H9 (cell line): Measurements from ENCODE around the gene PPM1H. TPM values are rescaled to one million over a fixed set of nuclear protein-coding genes. Genes with fewer than 3 reads are reported as not detected.

Source experiments
- DNase-seq: peaks from one replicate; pipeline ENCODE4 v3.0.0-alpha.2; 2017
- H2AFZ ChIP-seq: one replicate; pipeline ENCODE4 v1.6.1; 2013; ENCODE audit warnings: mild to moderate bottlenecking, low read length, control low read depth, moderate library complexity
- H2AK5ac ChIP-seq: 2 replicates; pipeline ENCODE4 v1.6.1; 2013; ENCODE audit warnings: low read length, control low read depth, mixed read lengths; ENCODE audit not compliant: insufficient read length
- H2BK120ac ChIP-seq: one replicate; pipeline ENCODE4 v1.6.1; 2013; ENCODE audit warnings: low read depth, mild to moderate bottlenecking, low read length, control low read depth, inconsistent platforms; ENCODE audit not compliant: poor library complexity, severe bottlenecking
- H2BK12ac ChIP-seq: 2 replicates; pipeline ENCODE4 v1.6.1; 2013; ENCODE audit warnings: low read length, control low read depth, mixed read lengths, low read depth; ENCODE audit not compliant: insufficient read length
- H2BK15ac ChIP-seq: 2 replicates; pipeline ENCODE4 v1.6.1; 2013; ENCODE audit warnings: low read depth, low read length, control low read depth
- H2BK20ac ChIP-seq: one replicate; pipeline ENCODE4 v1.6.1; 2013; ENCODE audit warnings: low read depth, mild to moderate bottlenecking, low read length, control low read depth, inconsistent platforms; ENCODE audit not compliant: poor library complexity, severe bottlenecking
- H2BK5ac ChIP-seq: 2 replicates; pipeline ENCODE4 v1.6.1; 2013; ENCODE audit warnings: low read length, control low read depth, mixed read lengths; ENCODE audit not compliant: insufficient read length
- H3K14ac ChIP-seq: 2 replicates; pipeline ENCODE4 v1.6.1; 2013; ENCODE audit warnings: low read length, control low read depth; ENCODE audit not compliant: insufficient read depth
- H3K18ac ChIP-seq: 2 replicates; pipeline ENCODE4 v1.6.1; 2013; ENCODE audit warnings: low read depth, mild to moderate bottlenecking, mixed read lengths, low read length, control low read depth; ENCODE audit not compliant: insufficient read length
- H3K23ac ChIP-seq: 2 replicates; pipeline ENCODE4 v1.6.1; 2013; ENCODE audit warnings: low read length, control low read depth, mixed read lengths, low read depth; ENCODE audit not compliant: insufficient read length
- H3K23me2 ChIP-seq: 2 replicates; pipeline ENCODE4 v1.6.1; 2013; ENCODE audit warnings: low read depth, mild to moderate bottlenecking, mixed read lengths, low read length, control low read depth; ENCODE audit not compliant: insufficient read length, poor library complexity, severe bottlenecking
- H3K27ac ChIP-seq: 2 replicates; pipeline ENCODE4 v1.5.1; 2013; ENCODE audit warnings: low read length, control low read depth, mixed read lengths, low read depth; ENCODE audit not compliant: insufficient read length
- H3K27me3 ChIP-seq: 2 replicates; pipeline ENCODE4 v1.6.1; 2013; ENCODE audit warnings: low read length, control low read depth, inconsistent platforms; ENCODE audit not compliant: insufficient read depth
- H3K4ac ChIP-seq: 2 replicates; pipeline ENCODE4 v1.6.1; 2013; ENCODE audit warnings: low read depth, mild to moderate bottlenecking, control low read depth, inconsistent platforms, low read length, moderate library complexity
- H3K4me1 ChIP-seq: 2 replicates; pipeline ENCODE4 v1.6.1; 2013; ENCODE audit warnings: low read length, control low read depth, inconsistent platforms; ENCODE audit not compliant: insufficient read depth
- H3K4me2 ChIP-seq: 2 replicates; pipeline ENCODE4 v1.6.1; 2013; ENCODE audit warnings: low read length, control low read depth, mixed read lengths; ENCODE audit not compliant: insufficient read length, insufficient read depth
- H3K56ac ChIP-seq: 2 replicates; pipeline ENCODE4 v1.6.1; 2013; ENCODE audit warnings: low read depth, mild to moderate bottlenecking, mixed read lengths, low read length, control low read depth; ENCODE audit not compliant: insufficient read length
- H3K79me1 ChIP-seq: 2 replicates; pipeline ENCODE4 v1.6.1; 2013; ENCODE audit warnings: low read depth, mild to moderate bottlenecking, moderate library complexity, low read length, control low read depth, inconsistent platforms; ENCODE audit not compliant: insufficient read depth, poor library complexity, severe bottlenecking
- H3K79me2 ChIP-seq: 2 replicates; pipeline ENCODE4 v1.6.1; 2013; ENCODE audit warnings: low read length, control low read depth, inconsistent platforms; ENCODE audit not compliant: insufficient read depth
- H3K9ac ChIP-seq: 2 replicates; pipeline ENCODE4 v1.6.1; 2013; ENCODE audit warnings: low read length, control low read depth, mixed read lengths; ENCODE audit not compliant: insufficient read length; ENCODE audit errors: extremely low read depth
- H3K9me3 ChIP-seq: one replicate; pipeline ENCODE4 v1.6.1; 2013; ENCODE audit warnings: low read depth, low read length, inconsistent platforms; ENCODE audit not compliant: control insufficient read depth
- H3T11ph ChIP-seq: one replicate; pipeline ENCODE4 v1.6.1; 2013; ENCODE audit warnings: mild to moderate bottlenecking, low read length, control low read depth, inconsistent platforms
- H4K20me1 ChIP-seq: one replicate; pipeline ENCODE4 v1.6.1; 2013; ENCODE audit not compliant: control insufficient read depth, insufficient read length, insufficient read depth
- H4K5ac ChIP-seq: 2 replicates; pipeline ENCODE4 v1.6.1; 2013; ENCODE audit warnings: low read depth, mild to moderate bottlenecking, mixed read lengths, low read length, control low read depth; ENCODE audit not compliant: insufficient read length
- H4K8ac ChIP-seq: replicated peaks from 2 replicates; pipeline ENCODE4 v1.6.1; 2013; ENCODE audit warnings: low read length, control low read depth, mixed read lengths, low read depth; ENCODE audit not compliant: insufficient read length
- H4K91ac ChIP-seq: 2 replicates; pipeline ENCODE4 v1.6.1; 2013; ENCODE audit warnings: low read depth, mild to moderate bottlenecking, moderate library complexity, mixed read lengths, low read length, control low read depth; ENCODE audit not compliant: insufficient read length
- H3K27ac Mint-ChIP-seq, 3 experiments: 2 replicates in 2 of 3; 3 replicates in 1 of 3; pipeline ENCODE4 v1.8.0; 2020 to 2021; ENCODE audit warnings: mixed read lengths in 3 of 3, mild to moderate bottlenecking in 1 of 3, moderate library complexity in 1 of 3
- H3K27me3 Mint-ChIP-seq: 2 replicates; pipeline ENCODE4 v1.8.0; 2021; ENCODE audit warnings: low read depth, mild to moderate bottlenecking, moderate library complexity, mixed read lengths
- H3K36me3 Mint-ChIP-seq, 3 experiments: 2 replicates in 2 of 3; 3 replicates in 1 of 3; pipeline ENCODE4 v1.8.0; 2020 to 2021; ENCODE audit warnings: low read depth in 3 of 3, mixed read lengths in 3 of 3; ENCODE audit not compliant: insufficient read depth in 1 of 3
- H3K4me1 Mint-ChIP-seq, 2 experiments: 2 replicates each; pipeline ENCODE4 v1.8.0; 2020; ENCODE audit warnings: mixed read lengths in 2 of 2
- H3K4me3 Mint-ChIP-seq, 2 experiments: 2 replicates in 1 of 2; 3 replicates in 1 of 2; pipeline ENCODE4 v1.8.0; 2020 to 2021; ENCODE audit warnings: mild to moderate bottlenecking in 2 of 2, mixed read lengths in 2 of 2, moderate library complexity in 1 of 2
- H3K9me3 Mint-ChIP-seq, 2 experiments: 2 replicates in 1 of 2; 3 replicates in 1 of 2; pipeline ENCODE4 v1.8.0; 2020; ENCODE audit warnings: mild to moderate bottlenecking in 2 of 2, mixed read lengths in 2 of 2, moderate library complexity in 1 of 2
- WGBS: extraction: QIAGEN DNeasy Blood & Tissue Kit; methylation state at CpG from one replicate; pipeline ENCODE4 v1.1.7; 2013; ENCODE audit warnings: missing lambda C conversion rate, low lambda C conversion rate, mixed read lengths; ENCODE audit not compliant: insufficient read length; ENCODE audit errors: extremely low coverage; 5-methylcytosine and 5-hydroxymethylcytosine counted together
- total RNA-seq: library from RNA; stranded (reverse); gene quantifications from 2 replicates; pipeline ENCODE4 v1.2.1, GENCODE V29; 2021
- TF ChIP-seq, protein P1 (sequence below): fragments of 200-600 bp; sonication (generic); conservative IDR thresholded peaks from 3 replicates; pipeline ENCODE4 v1.8.0; 2021; ENCODE audit warnings: antibody characterized with exemption, mild to moderate bottlenecking

PPM1H gene
- total RNA-seq, 1 experiment from 2014 or later, result 22.1 TPM

DNA sequence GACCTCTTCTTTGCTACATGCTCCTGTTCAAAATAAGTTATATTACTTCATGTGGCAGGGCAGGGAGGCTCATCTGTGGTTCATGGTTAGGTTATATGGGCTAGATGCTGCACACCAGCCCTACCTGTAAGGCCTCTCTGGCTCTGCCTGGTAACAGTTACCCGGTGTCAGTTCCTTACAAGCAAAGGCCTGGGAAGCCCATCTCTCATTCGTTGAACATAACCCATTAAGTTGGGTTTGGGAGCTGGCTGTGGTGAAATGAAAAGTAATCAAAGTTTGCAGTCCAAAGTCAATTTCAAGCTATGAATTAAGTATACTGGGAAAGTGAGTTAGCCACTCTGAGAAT, 183.2 kb downstream of the PPM1H start:
- Histone ChIP-seq H3K9ac (no peak overlapping the region), H4K20me1 (no peaks in the 10 kb centered on the region), H3K14ac (peak overlapping the region; percentile 40; the same call in 1 of the 2 replicates), H3K9me3 (no peaks in the 10 kb centered on the region), H2BK15ac (no peak overlapping the region), H3K79me1 (no peaks in the 10 kb centered on the region), H2AFZ (no peak overlapping the region), H3K27ac (no peak overlapping the region), H2BK12ac (no peak overlapping the region), H3T11ph (no peak overlapping the region), H3K79me2 (no peaks in the 10 kb centered on the region), H4K91ac (no peak overlapping the region), H3K4ac (no peak overlapping the region), H2BK120ac (no peak overlapping the region), H2AK5ac (no peak overlapping the region), H3K18ac (no peak overlapping the region), H2BK20ac (no peak overlapping the region), H4K8ac (no peak overlapping the region), H3K23me2 (no peaks in the 10 kb centered on the region), H3K56ac (no peak overlapping the region), H3K4me1 (0 out of 2 replicates have a peak, but pooled peaks cover 2% of the 10 kb centered on the region), H3K4me2 (no peak overlapping the region), H4K5ac (no peak overlapping the region), H2BK5ac (no peak overlapping the region), H3K23ac (no peak overlapping the region), H3K27me3 (no peaks in the 10 kb centered on the region)
- WGBS, result no CpG with 5 or more reads among the region's 2 CpGs
- H3K9me3 Mint-ChIP-seq, result no peaks in the 10 kb centered on the region
- no peak overlapping the region for H3K4me3 Mint-ChIP-seq
- peaks cover 9 to 11% of the 10 kb centered on the region in 2 experiments for H3K4me1 Mint-ChIP-seq
- no peak overlapping the region for H3K27ac Mint-ChIP-seq
- peaks cover 0 to 17% (median 14%) of the 10 kb centered on the region in 3 experiments; a peak in 5 of 7 replicates for H3K36me3 Mint-ChIP-seq
- DNase-seq, result no peak
- H3K27me3 Mint-ChIP-seq, result no peaks in the 10 kb centered on the region
- TF ChIP-seq, protein P1, sequence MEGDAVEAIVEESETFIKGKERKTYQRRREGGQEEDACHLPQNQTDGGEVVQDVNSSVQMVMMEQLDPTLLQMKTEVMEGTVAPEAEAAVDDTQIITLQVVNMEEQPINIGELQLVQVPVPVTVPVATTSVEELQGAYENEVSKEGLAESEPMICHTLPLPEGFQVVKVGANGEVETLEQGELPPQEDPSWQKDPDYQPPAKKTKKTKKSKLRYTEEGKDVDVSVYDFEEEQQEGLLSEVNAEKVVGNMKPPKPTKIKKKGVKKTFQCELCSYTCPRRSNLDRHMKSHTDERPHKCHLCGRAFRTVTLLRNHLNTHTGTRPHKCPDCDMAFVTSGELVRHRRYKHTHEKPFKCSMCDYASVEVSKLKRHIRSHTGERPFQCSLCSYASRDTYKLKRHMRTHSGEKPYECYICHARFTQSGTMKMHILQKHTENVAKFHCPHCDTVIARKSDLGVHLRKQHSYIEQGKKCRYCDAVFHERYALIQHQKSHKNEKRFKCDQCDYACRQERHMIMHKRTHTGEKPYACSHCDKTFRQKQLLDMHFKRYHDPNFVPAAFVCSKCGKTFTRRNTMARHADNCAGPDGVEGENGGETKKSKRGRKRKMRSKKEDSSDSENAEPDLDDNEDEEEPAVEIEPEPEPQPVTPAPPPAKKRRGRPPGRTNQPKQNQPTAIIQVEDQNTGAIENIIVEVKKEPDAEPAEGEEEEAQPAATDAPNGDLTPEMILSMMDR, result no peak
